Mammary epithelial cell (primary cell): ENCODE results near the gene ACOX1.

Experiments used
- EZH2 ChIP-seq: IDR thresholded peaks from 2 replicates; pipeline ENCODE4 v1.6.1; 2012; ENCODE audit warnings: low read length, inconsistent platforms, borderline replicate concordance
- TF ChIP-seq, protein P1 (sequence below), 2 donors: IDR thresholded peaks in 1 of 2; conservative IDR thresholded peaks in 1 of 2; 2 replicates each; pipeline ENCODE4 v1.5.1; 2011 to 2012; ENCODE audit warnings: inconsistent platforms in 2 of 2, low read length in 2 of 2, mild to moderate bottlenecking in 2 of 2, control low read depth in 1 of 2, low read depth in 1 of 2; ENCODE audit not compliant: insufficient read depth in 1 of 2; ENCODE audit errors: extremely low read depth in 1 of 2

DNA sequence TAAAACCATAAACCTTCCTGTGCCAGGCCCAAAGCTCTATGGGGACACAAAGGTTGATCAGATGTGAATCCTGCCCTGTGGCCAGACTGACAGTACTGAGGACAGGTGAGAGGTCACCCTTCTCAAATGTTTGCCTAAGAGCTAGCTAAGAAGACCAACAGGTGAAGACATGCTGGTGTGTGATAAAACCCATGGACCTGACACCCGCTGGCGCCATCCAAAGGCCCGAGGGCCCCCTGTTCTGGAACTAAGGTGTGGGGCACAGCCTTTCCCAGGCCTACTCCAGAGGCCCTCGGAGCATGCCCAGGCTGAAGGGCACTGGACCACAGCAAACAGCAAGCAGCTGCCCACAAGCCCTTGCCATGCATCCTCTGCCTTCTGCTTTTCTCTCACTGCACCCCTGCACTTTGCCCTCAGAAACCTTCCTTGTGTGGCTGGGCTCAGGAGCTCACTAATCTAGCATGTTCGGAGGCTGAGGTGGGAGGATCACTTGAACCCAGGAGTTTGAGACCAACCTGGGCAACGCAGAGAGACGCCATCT is 16.5 kb upstream of the ACOX1 start:
- TF ChIP-seq, protein P1, sequence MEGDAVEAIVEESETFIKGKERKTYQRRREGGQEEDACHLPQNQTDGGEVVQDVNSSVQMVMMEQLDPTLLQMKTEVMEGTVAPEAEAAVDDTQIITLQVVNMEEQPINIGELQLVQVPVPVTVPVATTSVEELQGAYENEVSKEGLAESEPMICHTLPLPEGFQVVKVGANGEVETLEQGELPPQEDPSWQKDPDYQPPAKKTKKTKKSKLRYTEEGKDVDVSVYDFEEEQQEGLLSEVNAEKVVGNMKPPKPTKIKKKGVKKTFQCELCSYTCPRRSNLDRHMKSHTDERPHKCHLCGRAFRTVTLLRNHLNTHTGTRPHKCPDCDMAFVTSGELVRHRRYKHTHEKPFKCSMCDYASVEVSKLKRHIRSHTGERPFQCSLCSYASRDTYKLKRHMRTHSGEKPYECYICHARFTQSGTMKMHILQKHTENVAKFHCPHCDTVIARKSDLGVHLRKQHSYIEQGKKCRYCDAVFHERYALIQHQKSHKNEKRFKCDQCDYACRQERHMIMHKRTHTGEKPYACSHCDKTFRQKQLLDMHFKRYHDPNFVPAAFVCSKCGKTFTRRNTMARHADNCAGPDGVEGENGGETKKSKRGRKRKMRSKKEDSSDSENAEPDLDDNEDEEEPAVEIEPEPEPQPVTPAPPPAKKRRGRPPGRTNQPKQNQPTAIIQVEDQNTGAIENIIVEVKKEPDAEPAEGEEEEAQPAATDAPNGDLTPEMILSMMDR (conservative IDR thresholded peaks at IDR 0.05 in 1 of 2, IDR thresholded peaks at IDR 0.05 in 1 of 2; ENCODE audit: extremely low read depth in 1 of 2, insufficient read depth in 1 of 2, low read depth in 1 of 2, low read length in 2 of 2): no peak
- no peak for TF ChIP-seq EZH2
